Neural progenitor cell (in vitro differentiated cells): ENCODE results near the gene PAK4.

Experiments
- CTCF ChIP-seq: fragments of 200-600 bp; sonication (generic); IDR thresholded peaks from 2 replicates; pipeline ENCODE4 v1.5.1; 2017; ENCODE audit warnings: antibody characterized with exemption, mild to moderate bottlenecking
- EZH2 ChIP-seq: fragments of 200-600 bp; sonication (generic); IDR thresholded peaks from 2 replicates; pipeline ENCODE4 v1.6.1; 2017; ENCODE audit warnings: antibody characterized with exemption, mild to moderate bottlenecking, moderate library complexity
- EZH2phosphoT487 ChIP-seq: fragments of 200-600 bp; sonication (generic); IDR thresholded peaks from 2 replicates; pipeline ENCODE4 v1.6.1; 2017; ENCODE audit warnings: antibody characterized with exemption

GRCh38 chr19:39136225-39136940 lies 10.8 kb downstream of the PAK4 start:
- no peak for TF ChIP-seq EZH2
- no peak for TF ChIP-seq CTCF
- no peak for TF ChIP-seq EZH2phosphoT487
